Measurements from ENCODE around the gene TRIM16. TPM values are rescaled to one million over a fixed set of nuclear protein-coding genes. Genes with fewer than 3 reads are reported as not detected.

The TRIM16 gene
- total RNA-seq, 4 donors from 2014 or later, result 10.8 to 26.3 (median 13.9) TPM

DNA sequence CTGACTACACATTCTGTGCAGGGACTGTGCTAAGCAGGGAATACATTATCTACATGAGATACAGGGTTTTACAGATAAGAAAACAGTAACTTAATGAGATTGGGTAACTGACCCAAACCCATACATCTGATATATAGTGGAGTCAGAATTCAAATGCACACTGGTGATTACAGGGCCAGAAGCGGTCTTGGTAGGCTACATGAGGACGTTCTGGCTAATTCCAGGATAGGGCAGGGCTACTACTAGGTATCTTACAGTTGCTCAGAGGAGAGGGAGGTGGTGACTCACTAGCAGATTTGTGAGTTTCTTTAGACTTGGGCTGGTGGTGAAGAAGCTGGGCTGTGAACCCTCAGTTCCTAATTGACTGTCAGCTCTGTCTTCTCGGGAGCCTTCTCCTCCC lies 21.4 kb downstream of the TRIM16 start:
- no peak overlapping the region for H3K27ac ChIP-seq
- no peak overlapping the region for H3K4me3 ChIP-seq
- TF ChIP-seq, protein P1, sequence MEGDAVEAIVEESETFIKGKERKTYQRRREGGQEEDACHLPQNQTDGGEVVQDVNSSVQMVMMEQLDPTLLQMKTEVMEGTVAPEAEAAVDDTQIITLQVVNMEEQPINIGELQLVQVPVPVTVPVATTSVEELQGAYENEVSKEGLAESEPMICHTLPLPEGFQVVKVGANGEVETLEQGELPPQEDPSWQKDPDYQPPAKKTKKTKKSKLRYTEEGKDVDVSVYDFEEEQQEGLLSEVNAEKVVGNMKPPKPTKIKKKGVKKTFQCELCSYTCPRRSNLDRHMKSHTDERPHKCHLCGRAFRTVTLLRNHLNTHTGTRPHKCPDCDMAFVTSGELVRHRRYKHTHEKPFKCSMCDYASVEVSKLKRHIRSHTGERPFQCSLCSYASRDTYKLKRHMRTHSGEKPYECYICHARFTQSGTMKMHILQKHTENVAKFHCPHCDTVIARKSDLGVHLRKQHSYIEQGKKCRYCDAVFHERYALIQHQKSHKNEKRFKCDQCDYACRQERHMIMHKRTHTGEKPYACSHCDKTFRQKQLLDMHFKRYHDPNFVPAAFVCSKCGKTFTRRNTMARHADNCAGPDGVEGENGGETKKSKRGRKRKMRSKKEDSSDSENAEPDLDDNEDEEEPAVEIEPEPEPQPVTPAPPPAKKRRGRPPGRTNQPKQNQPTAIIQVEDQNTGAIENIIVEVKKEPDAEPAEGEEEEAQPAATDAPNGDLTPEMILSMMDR (IDR thresholded peaks at IDR 0.05), result no peak
- TF ChIP-seq POLR2A (IDR thresholded peaks at IDR 0.05) (no peak), EP300 (IDR thresholded peaks at IDR 0.05) (no peak)
- peaks cover 0 to 15% (median 0%) of the 10 kb centered on the region in 3 donors for H3K36me3 ChIP-seq
- H3K4me1 ChIP-seq, result no peaks in the 10 kb centered on the region
- H3K27me3 ChIP-seq, result no peaks in the 10 kb centered on the region
- WGBS, 2 donors, result 84 to 90% methylated on average over 3 of the region's 3 CpGs
- no peaks in the 10 kb centered on the region for H3K9me3 ChIP-seq
- no peak for DNase-seq (ENCODE audit: low spot score in 2 of 2)

DNA sequence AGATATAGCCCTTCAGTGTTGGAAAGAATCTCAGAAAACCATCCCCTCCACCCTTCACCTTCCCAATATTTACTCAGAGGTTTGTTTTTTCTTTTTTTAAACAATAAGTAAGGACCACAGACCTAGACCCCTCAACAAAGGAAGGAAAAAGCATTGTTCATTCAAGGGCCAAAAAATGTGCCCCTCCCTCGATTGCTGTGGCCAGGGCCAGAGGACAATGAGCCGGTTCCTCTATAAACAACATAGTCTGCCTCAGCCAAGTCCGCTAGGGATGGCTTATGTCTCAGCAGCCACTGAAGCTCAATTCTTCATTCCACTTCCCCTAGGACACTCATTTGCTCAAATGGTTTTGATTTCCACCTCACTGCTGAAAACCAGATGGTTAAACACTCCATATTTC lies 24.0 kb downstream of the TRIM16 start:
- H3K4me3 ChIP-seq, result no peak overlapping the region
- peaks cover 0 to 15% (median 0%) of the 10 kb centered on the region in 3 donors for H3K36me3 ChIP-seq
- TF ChIP-seq POLR2A (IDR thresholded peaks at IDR 0.05) (no peak), EP300 (IDR thresholded peaks at IDR 0.05) (no peak)
- TF ChIP-seq, protein P1 (IDR thresholded peaks at IDR 0.05), result no peak
- 55 to 60% methylated on average over 3 of the region's 3 CpGs for WGBS, 2 donors
- H3K9me3 ChIP-seq, result no peaks in the 10 kb centered on the region
- no peak overlapping the region for H3K27ac ChIP-seq
- H3K27me3 ChIP-seq, result no peaks in the 10 kb centered on the region
- H3K4me1 ChIP-seq, result peaks cover 0 to 2% (median 0%) of the 10 kb centered on the region in 4 donors
- DNase-seq (ENCODE audit: low spot score in 2 of 2), result no peak

DNA sequence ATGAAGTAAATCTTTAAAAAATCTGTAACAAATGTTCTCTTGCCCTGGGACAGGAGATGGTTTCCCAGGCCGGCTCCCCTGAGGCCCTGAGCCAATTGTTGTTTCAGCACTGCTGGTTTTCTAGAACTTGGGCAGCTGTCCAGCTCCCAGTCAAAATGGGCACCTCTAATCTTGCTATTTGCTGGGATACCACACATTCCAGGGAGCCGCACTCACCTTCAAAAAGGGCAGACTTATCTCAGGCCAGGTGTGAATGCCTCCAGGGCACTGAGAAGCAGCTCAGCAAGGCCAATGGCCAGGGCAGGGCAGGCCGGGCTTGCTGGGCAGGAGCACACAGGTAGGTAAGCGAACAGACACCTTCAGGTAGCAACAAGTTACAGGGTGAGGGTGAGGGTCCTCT lies 24.4 kb downstream of the TRIM16 start:
- H3K4me3 ChIP-seq, result no peak overlapping the region
- no peak overlapping the region for H3K27ac ChIP-seq
- no peaks in the 10 kb centered on the region for H3K27me3 ChIP-seq
- peaks cover 0 to 15% (median 0%) of the 10 kb centered on the region in 3 donors for H3K36me3 ChIP-seq
- peaks cover 0 to 4% (median 0%) of the 10 kb centered on the region in 4 donors for H3K4me1 ChIP-seq
- no peak for TF ChIP-seq EP300 (IDR thresholded peaks at IDR 0.05)
- no peak for TF ChIP-seq POLR2A (IDR thresholded peaks at IDR 0.05)
- TF ChIP-seq, protein P1 (IDR thresholded peaks at IDR 0.05), result no peak
- DNase-seq (ENCODE audit: low spot score in 2 of 2), result no peak
- H3K9me3 ChIP-seq, result no peaks in the 10 kb centered on the region
- 78 to 80% methylated on average over 4 of the region's 4 CpGs for WGBS, 2 donors

DNA sequence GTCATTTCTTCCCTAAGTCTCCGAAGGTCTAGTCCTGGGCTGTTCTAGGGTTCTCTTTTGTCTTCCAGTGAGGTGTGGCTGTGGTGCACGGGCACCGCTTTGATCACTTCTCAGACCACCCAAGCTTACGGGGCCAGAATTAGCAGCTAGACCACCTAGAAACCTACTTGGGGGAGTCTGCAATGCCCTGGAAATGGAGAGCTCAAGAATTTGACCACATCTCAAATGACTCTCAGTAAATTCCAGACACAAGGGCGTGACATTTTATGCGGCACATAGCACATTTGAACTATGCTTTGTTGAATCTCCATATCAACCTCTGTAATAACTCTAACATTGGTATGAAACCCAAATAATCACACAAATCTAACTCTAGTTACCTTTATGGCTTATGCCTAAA lies 24.9 kb downstream of the TRIM16 start:
- Histone ChIP-seq H3K27me3 (no peaks in the 10 kb centered on the region), H3K36me3 (peaks cover 0 to 11% (median 0%) of the 10 kb centered on the region in 3 donors), H3K4me3 (no peak overlapping the region), H3K4me1 (peaks cover 0 to 4% (median 0%) of the 10 kb centered on the region in 4 donors), H3K27ac (no peak overlapping the region), H3K9me3 (no peaks in the 10 kb centered on the region)
- no peak for DNase-seq (ENCODE audit: low spot score in 2 of 2)
- TF ChIP-seq EP300 (IDR thresholded peaks at IDR 0.05), result no peak
- TF ChIP-seq POLR2A (IDR thresholded peaks at IDR 0.05), result no peak
- TF ChIP-seq, protein P1 (IDR thresholded peaks at IDR 0.05), result no peak
- 90% methylated on average over 6 of the region's 6 CpGs for WGBS, 2 donors

DNA sequence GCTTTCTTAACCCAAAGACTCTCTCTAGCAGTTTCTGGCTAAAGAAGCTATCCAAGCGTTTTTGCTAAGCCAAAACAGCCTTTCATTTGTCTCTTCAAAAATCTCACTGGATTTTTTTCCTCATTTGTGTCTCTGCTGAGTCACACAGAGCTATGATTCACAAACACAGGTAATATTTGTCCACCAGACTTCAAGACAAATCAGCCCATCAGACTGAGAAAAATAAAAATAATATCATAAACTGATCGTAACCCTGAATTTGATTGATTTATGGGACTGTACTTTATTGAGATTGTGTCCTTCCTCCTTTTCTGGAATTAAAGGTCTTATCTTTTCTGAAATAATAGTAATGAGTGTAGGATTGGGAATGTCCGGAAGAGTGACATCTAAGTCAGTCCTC lies 25.8 kb downstream of the TRIM16 start:
- Histone ChIP-seq H3K4me1 (peaks cover 0 to 4% (median 0%) of the 10 kb centered on the region in 4 donors), H3K27ac (no peak overlapping the region), H3K27me3 (no peaks in the 10 kb centered on the region), H3K9me3 (no peaks in the 10 kb centered on the region), H3K36me3 (peaks cover 0 to 4% (median 0%) of the 10 kb centered on the region in 3 donors), H3K4me3 (no peak overlapping the region)
- DNase-seq (ENCODE audit: low spot score in 2 of 2), result no peak
- TF ChIP-seq, protein P1 (IDR thresholded peaks at IDR 0.05), result no peak
- TF ChIP-seq POLR2A (IDR thresholded peaks at IDR 0.05) (no peak), EP300 (IDR thresholded peaks at IDR 0.05) (no peak)
- WGBS, 2 donors, result 84 to 87% methylated on average over 3 of the region's 3 CpGs

Data from tibial nerve (tissue), 4 donors.